HEK293 (cell line): ENCODE measurements around the gene NDUFS8.

Experiments
- CTCF ChIA-PET: fragments of 350-600 bp; formaldehyde crosslinking; extraction: SDS; loops from one replicate; lab custom pipeline; 2021; ENCODE audit warnings: antibody characterized with exemption; lab: Yijun Ruan, JAX
- POLR2A ChIA-PET: fragments of 300-600 bp; formaldehyde crosslinking; extraction: SDS; loops from one replicate; lab custom pipeline; 2020; ENCODE audit warnings: antibody characterized with exemption, inconsistent platforms; lab: Yijun Ruan, JAX
- H3K27ac ChIP-seq: fragments of 200-500 bp; sonication (Bioruptor generic); 2 replicates; pipeline ENCODE4 v1.5.1; 2014; ENCODE audit warnings: low read depth, low read length, control low read depth, inconsistent platforms; ENCODE audit errors: extremely low read depth
- H3K36me3 ChIP-seq, 2 experiments: fragments of 200-500 bp in 1 of 2; sonication (Bioruptor generic) in 1 of 2; 1 replicate in 1 of 2; 2 replicates in 1 of 2; pipeline ENCODE4 v1.5.1; 2014 to 2017; ENCODE audit warnings: inconsistent platforms in 2 of 2, low read length in 2 of 2; ENCODE audit not compliant: control insufficient read depth in 2 of 2, insufficient read depth in 1 of 2
- H3K4me1 ChIP-seq: fragments of 200-500 bp; sonication (Bioruptor generic); 2 replicates; pipeline ENCODE4 v1.5.1; 2014; ENCODE audit warnings: mild to moderate bottlenecking, low read length, inconsistent platforms; ENCODE audit not compliant: control insufficient read depth, insufficient read depth
- H3K4me3 ChIP-seq: 2 replicates; pipeline ENCODE4 v1.5.1; 2011; ENCODE audit warnings: low read depth, mild to moderate bottlenecking, control low read depth, low read length, moderate library complexity
- H3K9me3 ChIP-seq: fragments of 200-500 bp; sonication (Bioruptor generic); 2 replicates; pipeline ENCODE4 v1.5.1; 2014; ENCODE audit warnings: low read depth, low read length, inconsistent platforms; ENCODE audit not compliant: control insufficient read depth, insufficient read depth
- ELK4 ChIP-seq: IDR thresholded peaks from 2 replicates; pipeline ENCODE4 v1.6.1; 2011; ENCODE audit warnings: mild to moderate bottlenecking, low read depth, low read length, borderline replicate concordance
- GLIS2 ChIP-seq: fragments of 450-650 bp; formaldehyde crosslinking; IDR thresholded peaks from 2 replicates; pipeline ENCODE4 v1.5.1; 2016; ENCODE audit warnings: missing biosample characterization, missing genetic modification characterization
- IKZF3 ChIP-seq: fragments of 450-650 bp; IDR thresholded peaks from 2 replicates; pipeline ENCODE4 v1.5.0; 2018; ENCODE audit warnings: missing biosample characterization, mild to moderate bottlenecking, missing genetic modification characterization, moderate library complexity
- PATZ1 ChIP-seq: fragments of 450-650 bp; formaldehyde crosslinking; IDR thresholded peaks from 2 replicates; pipeline ENCODE4 v1.5.1; 2016; ENCODE audit warnings: missing biosample characterization, missing genetic modification characterization
- PRDM1 ChIP-seq: fragments of 450-650 bp; formaldehyde crosslinking; IDR thresholded peaks from 2 replicates; pipeline ENCODE4; 2016; ENCODE audit warnings: missing biosample characterization, missing genetic modification characterization
- PRDM4 ChIP-seq: fragments of 450-650 bp; formaldehyde crosslinking; IDR thresholded peaks from 2 replicates; pipeline ENCODE4 v1.5.1; 2017; ENCODE audit warnings: missing biosample characterization, missing genetic modification characterization
- SP2 ChIP-seq: fragments of 450-650 bp; formaldehyde crosslinking; IDR thresholded peaks from 2 replicates; pipeline ENCODE4 v1.5.1; 2016; ENCODE audit warnings: missing biosample characterization, missing genetic modification characterization
- SP3 ChIP-seq: fragments of 450-650 bp; formaldehyde crosslinking; IDR thresholded peaks from 2 replicates; pipeline ENCODE4 v1.5.1; 2016; ENCODE audit warnings: missing biosample characterization, missing genetic modification characterization
- ZBTB17 ChIP-seq: fragments of 450-650 bp; formaldehyde crosslinking; IDR thresholded peaks from 2 replicates; pipeline ENCODE4 v1.5.1; 2016; ENCODE audit warnings: missing biosample characterization, missing genetic modification characterization
- ZBTB20 ChIP-seq: fragments of 450-650 bp; formaldehyde crosslinking; IDR thresholded peaks from 2 replicates; pipeline ENCODE4 v1.5.1; 2016; ENCODE audit warnings: missing biosample characterization, missing genetic modification characterization
- ZBTB26 ChIP-seq: fragments of 450-650 bp; formaldehyde crosslinking; optimal IDR thresholded peaks from 2 replicates; pipeline ENCODE3; 2016; ENCODE audit warnings: missing biosample characterization, mild to moderate bottlenecking, missing genetic modification characterization
- ZBTB8A ChIP-seq: fragments of 450-650 bp; formaldehyde crosslinking; IDR thresholded peaks from 2 replicates; pipeline ENCODE4 v1.5.1; 2016; ENCODE audit warnings: missing biosample characterization, missing genetic modification characterization
- ZFP69B ChIP-seq: fragments of 450-650 bp; formaldehyde crosslinking; IDR thresholded peaks from 2 replicates; pipeline ENCODE4 v1.5.1; 2016; ENCODE audit warnings: missing biosample characterization, missing genetic modification characterization
- ZIC2 ChIP-seq: fragments of 450-650 bp; formaldehyde crosslinking; IDR thresholded peaks from 2 replicates; pipeline ENCODE4 v1.5.1; 2016; ENCODE audit warnings: missing biosample characterization, missing genetic modification characterization
- ZNF148 ChIP-seq: fragments of 450-650 bp; formaldehyde crosslinking; IDR thresholded peaks from 2 replicates; pipeline ENCODE4 v1.5.0; 2017; ENCODE audit warnings: missing biosample characterization, missing genetic modification characterization, borderline replicate concordance
- ZNF24 ChIP-seq: fragments of 450-650 bp; formaldehyde crosslinking; IDR thresholded peaks from 2 replicates; pipeline ENCODE4 v1.5.1; 2016; ENCODE audit warnings: missing biosample characterization, missing genetic modification characterization
- ZNF26 ChIP-seq: fragments of 450-650 bp; formaldehyde crosslinking; IDR thresholded peaks from 2 replicates; pipeline ENCODE4 v1.5.1; 2016; ENCODE audit warnings: missing biosample characterization, missing genetic modification characterization
- ZNF544 ChIP-seq: fragments of 450-650 bp; formaldehyde crosslinking; IDR thresholded peaks from 2 replicates; pipeline ENCODE4 v1.5.0; 2017; ENCODE audit warnings: missing biosample characterization, missing genetic modification characterization
- ZNF626 ChIP-seq: fragments of 450-650 bp; sonication (Bioruptor Pico); formaldehyde crosslinking; IDR thresholded peaks from 2 replicates; pipeline ENCODE4 v1.5.1; 2018; ENCODE audit warnings: missing biosample characterization, missing genetic modification characterization, inconsistent platforms
- ZNF629 ChIP-seq: fragments of 450-650 bp; formaldehyde crosslinking; IDR thresholded peaks from 2 replicates; pipeline ENCODE4 v1.5.1; 2017; ENCODE audit warnings: missing biosample characterization, missing genetic modification characterization
- ZNF76 ChIP-seq: fragments of 450-650 bp; formaldehyde crosslinking; IDR thresholded peaks from 2 replicates; pipeline ENCODE4; 2016; ENCODE audit warnings: low read depth, missing biosample characterization, missing genetic modification characterization, borderline replicate concordance
- ZSCAN30 ChIP-seq: fragments of 450-650 bp; IDR thresholded peaks from 2 replicates; pipeline ENCODE4 v1.5.1; 2018; ENCODE audit warnings: missing biosample characterization, mild to moderate bottlenecking, missing genetic modification characterization, moderate library complexity
- ZSCAN5A ChIP-seq: fragments of 450-650 bp; formaldehyde crosslinking; IDR thresholded peaks from 2 replicates; pipeline ENCODE4 v1.5.1; 2016; ENCODE audit warnings: missing biosample characterization, missing genetic modification characterization

Gene NDUFS8

GRCh38 chr11:68038718-68039525, 8.4 kb downstream of the NDUFS8 start, which contains the start of gene TCIRG1:
TSS of gene TCIRG1 (plus strand) at chr11:68039025. CDS start at chr11:68041272, 2,247 bp downstream.
- Histone ChIP-seq H3K4me1 (no peaks in the 10 kb centered on the region), H3K27ac (no peak within 1 kb of the TSS), H3K36me3 (peaks cover 0 to 20% of the 10 kb centered on the region in 2 experiments; a peak in 2 of 3 replicates), H3K4me3 (peak within 1 kb of the TSS; percentile 16), H3K9me3 (no peaks in the 10 kb centered on the region)
- ChIA-PET POLR2A (interaction anchor here (0.6 to 1.2 kb wide), 2 partner anchors 29 to 421 kb away, joined by 3 read pairs; partner anchors contain the start of gene PPP6R3), CTCF (interaction anchor here (0.6 kb wide), 1 partner anchor 73 kb away, joined by 3 read pairs; no protein-coding TSS in a partner anchor)
- TF ChIP-seq ZFP69B (tag by site-specific recombination) (no peak), ELK4 (no peak), ZNF544 (no peak), ZSCAN5A (tag by site-specific recombination) (0 out of 2 replicates have a peak, but pooled peaks have one; percentile 28), SP3 (peak; percentile 44), ZNF626 (tag by site-specific recombination) (no peak), ZIC2 (tag by site-specific recombination) (peak; percentile 37; the same call in 1 of the 2 replicates), IKZF3 (peak; percentile 41; the same call in 1 of the 2 replicates), ZBTB20 (tag by site-specific recombination) (peak; percentile 83), ZNF26 (tag by site-specific recombination) (no peak), ZBTB26 (tag by site-specific recombination) (peak; percentile 31), ZNF629 (tag by site-specific recombination) (no peak), ZSCAN30 (tag by site-specific recombination) (no peak), ZNF76 (peak; percentile 36; the same call in 1 of the 2 replicates), ZNF24 (tag by site-specific recombination) (0 out of 2 replicates have a peak, but pooled peaks have one; percentile 24), ZNF148 (tag by site-specific recombination) (no peak), SP2 (tag by site-specific recombination) (peak; percentile 76), GLIS2 (peak; percentile 43), PATZ1 (tag by site-specific recombination) (0 out of 2 replicates have a peak, but pooled peaks have one; percentile 13), ZBTB17 (tag by site-specific recombination) (0 out of 2 replicates have a peak, but pooled peaks have one; percentile 24), ZBTB8A (tag by site-specific recombination) (0 out of 2 replicates have a peak, but pooled peaks have one; percentile 36), PRDM1 (tag by site-specific recombination) (no peak), PRDM4 (no peak)
